B cell (primary cell): ENCODE results near the gene ANO2. TPM values are rescaled to one million over a fixed set of nuclear protein-coding genes. Genes with fewer than 3 reads are reported as not detected.

Experiments used
- ATAC-seq: fragments of 200-7000 bp; cut with Tn5 transposase; one replicate; pipeline ENCODE4 v1.10.0; 2021; ENCODE audit warnings: low read depth, mild to moderate bottlenecking, moderate number of reproducible peaks, moderate library complexity
- CTCF ChIA-PET: fragments of 350-600 bp; sonication (Branson Sonifier 250); formaldehyde crosslinking; loops from one replicate; lab custom pipeline; 2021; ENCODE audit warnings: antibody characterized with exemption, inconsistent platforms; lab: Charles Lee
- POLR2A ChIA-PET: fragments of 350-600 bp; sonication (Branson Sonifier 250); formaldehyde crosslinking; loops from one replicate; lab custom pipeline; 2021; ENCODE audit warnings: antibody characterized with exemption; lab: Charles Lee
- DNase-seq: peaks from one replicate; pipeline ENCODE4 v3.0.0; 2013
- H2AFZ ChIP-seq: 2 replicates; pipeline ENCODE4 v1.6.1; 2012; ENCODE audit warnings: mild to moderate bottlenecking, low read depth, low read length; ENCODE audit not compliant: insufficient read depth, poor library complexity, severe bottlenecking
- H3K27ac ChIP-seq, 2 donors: 1 replicate in 1 of 2; 2 replicates in 1 of 2; pipeline ENCODE4 v1.5.1; 2012 to 2013; ENCODE audit warnings: low read length in 2 of 2, mild to moderate bottlenecking in 2 of 2, moderate library complexity in 1 of 2
- H3K27me3 ChIP-seq, 4 experiments: fragments of 200-600 bp in 1 of 4; sonication (generic) in 1 of 4; replicated peaks in 1 of 4; 1 replicate in 2 of 4; 2 replicates in 2 of 4; pipeline versions ENCODE4 v1.6.1 to v1.7.0; 2013 to 2016; ENCODE audit warnings: low read length in 3 of 4, mild to moderate bottlenecking in 2 of 4, mixed read lengths in 1 of 4, moderate library complexity in 1 of 4; ENCODE audit not compliant: insufficient read depth in 4 of 4, control insufficient read depth in 3 of 4; ENCODE audit errors: control extremely low read depth in 1 of 4
- H3K36me3 ChIP-seq, 2 experiments: replicated peaks in 1 of 2; 1 replicate in 1 of 2; 2 replicates in 1 of 2; pipeline versions ENCODE4 v1.6.1 to v1.7.1; 2013; ENCODE audit warnings: low read length in 1 of 2; ENCODE audit not compliant: insufficient read depth in 2 of 2, control insufficient read depth in 1 of 2; ENCODE audit errors: control extremely low read depth in 1 of 2, extremely low read depth in 1 of 2
- H3K4me1 ChIP-seq, 2 donors: fragments of 200-600 bp in 1 of 2; sonication (generic) in 1 of 2; 1 replicate in 1 of 2; 2 replicates in 1 of 2; pipeline versions ENCODE4 v1.5.1 to v1.6.1; 2013 to 2017; ENCODE audit warnings: low read length in 2 of 2; ENCODE audit not compliant: control insufficient read depth in 2 of 2, insufficient read depth in 2 of 2
- H3K4me2 ChIP-seq: replicated peaks from 2 replicates; pipeline ENCODE3; 2012; ENCODE audit warnings: mild to moderate bottlenecking, low read depth, low read length; ENCODE audit not compliant: poor library complexity, severe bottlenecking
- H3K4me3 ChIP-seq, 5 experiments: fragments of 200-600 bp in 1 of 5; sonication (generic) in 1 of 5; 1 replicate in 3 of 5; 2 replicates in 2 of 5; pipeline versions ENCODE4 v1.5.1 to v1.7.0; 2011 to 2016; ENCODE audit warnings: low read length in 4 of 5, mild to moderate bottlenecking in 4 of 5, low read depth in 2 of 5, control low read depth in 1 of 5, moderate library complexity in 1 of 5; ENCODE audit not compliant: insufficient read depth in 1 of 5; ENCODE audit errors: control extremely low read depth in 1 of 5, extremely low read depth in 1 of 5
- H3K79me2 ChIP-seq: fragments of 200-600 bp; sonication (generic); one replicate; pipeline ENCODE4 v1.6.0; 2016; ENCODE audit warnings: low read length; ENCODE audit not compliant: control insufficient read depth, insufficient read depth
- H3K9ac ChIP-seq: fragments of 200-600 bp; sonication (generic); 2 replicates; pipeline ENCODE4 v1.6.1; 2017; ENCODE audit warnings: mild to moderate bottlenecking, low read length, moderate library complexity
- H3K9me3 ChIP-seq, 3 donors: one replicate each; pipeline versions ENCODE4 v1.6.1 to v1.7.1; 2013; ENCODE audit warnings: low read length in 2 of 3; ENCODE audit not compliant: control insufficient read depth in 2 of 3, insufficient read depth in 1 of 3; ENCODE audit errors: control extremely low read depth in 1 of 3
- H4K20me1 ChIP-seq: 2 replicates; pipeline ENCODE4 v1.6.0; 2012; ENCODE audit warnings: mild to moderate bottlenecking, low read length; ENCODE audit not compliant: insufficient read depth, control insufficient read depth, poor library complexity, severe bottlenecking
- H3K27ac Mint-ChIP-seq: one replicate; pipeline ENCODE4 v1.8.0; 2021; ENCODE audit warnings: mixed read lengths
- H3K27me3 Mint-ChIP-seq: one replicate; pipeline ENCODE4 v1.8.0; 2021; ENCODE audit warnings: mixed read lengths
- H3K4me1 Mint-ChIP-seq: one replicate; pipeline ENCODE4 v1.8.0; 2021; ENCODE audit warnings: mixed read lengths
- H3K4me3 Mint-ChIP-seq: one replicate; pipeline ENCODE4 v1.8.0; 2021; ENCODE audit warnings: mixed read lengths
- H3K9me3 Mint-ChIP-seq: one replicate; pipeline ENCODE4 v1.8.0; 2022; ENCODE audit warnings: mixed read lengths; ENCODE audit not compliant: insufficient read depth
- EZH2 ChIP-seq: IDR thresholded peaks from 2 replicates; pipeline ENCODE4 v1.6.1; 2012; ENCODE audit warnings: borderline replicate concordance, low read depth, mild to moderate bottlenecking, moderate library complexity, low read length; ENCODE audit not compliant: insufficient read depth, poor library complexity, severe bottlenecking
- WGBS: methylation state at CpG from one replicate; pipeline ENCODE4 v1.1.5; 2013; ENCODE audit warnings: missing lambda C conversion rate; ENCODE audit not compliant: insufficient coverage; 5-methylcytosine and 5-hydroxymethylcytosine counted together
- intact Hi-C: fragments of 100-400 bp; cut with micrococcal nuclease; formaldehyde crosslinking; loops from one replicate; pipeline ENCODE4 v1.10.0; 2022
- polyA plus RNA-seq: library from polyadenylated mRNA; depleted of rRNA; stranded (reverse); fragments of >200 nt; gene quantifications from 2 replicates; pipeline ENCODE4 v1.2.3, GENCODE V29; 2012
- total RNA-seq, 2 donors: library from RNA; stranded (reverse); fragments of 120-200 nt in 1 of 2; gene quantifications; 1 replicate in 1 of 2; 2 replicates in 1 of 2; pipeline versions ENCODE4 v1.2.3 to v1.2.4, GENCODE V29; 2013 to 2022
- TF ChIP-seq, protein P1 (sequence below): fragments of 200-600 bp; IDR thresholded peaks from one replicate; pipeline ENCODE4 v1.8.0; 2022; ENCODE audit warnings: antibody characterized with exemption, mild to moderate bottlenecking

ANO2 gene
- total and polyA plus RNA-seq, 2 donors (not counting 1 experiment from before 2014, with no cell fraction given) = not detected

DNA sequence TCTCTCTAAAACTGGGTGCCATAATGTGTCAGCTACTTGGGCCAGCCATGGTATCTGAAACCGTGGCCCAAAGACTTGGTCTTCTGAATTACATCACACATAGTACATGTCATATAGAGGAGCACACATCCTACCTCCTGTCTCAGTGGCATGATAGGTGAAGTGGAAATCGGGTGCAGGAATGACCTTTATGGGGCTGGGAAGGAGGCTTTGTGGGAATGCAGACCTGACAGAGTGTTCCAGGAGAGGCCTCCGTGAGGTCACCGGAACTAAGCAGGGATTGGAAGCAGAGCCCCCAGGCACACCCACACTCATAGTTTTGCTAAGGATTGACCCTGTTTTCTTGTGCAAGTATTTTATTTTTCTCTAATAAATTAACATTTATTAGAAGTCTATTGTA lies 430.5 kb downstream of the ANO2 start:
- ATAC-seq (no peak), DNase-seq (no peak)
- Mint-ChIP-seq H3K27ac (no peak overlapping the region), H3K4me1 (no peaks in the 10 kb centered on the region), H3K9me3 (no peaks in the 10 kb centered on the region), H3K27me3 (peaks cover 14% of the 10 kb centered on the region), H3K4me3 (no peak overlapping the region)
- no peaks in the 10 kb centered on the region for H3K79me2 ChIP-seq
- no peaks in the 10 kb centered on the region for H4K20me1 ChIP-seq
- no peak overlapping the region for H3K4me2 ChIP-seq
- ChIA-PET CTCF (no interaction called here), POLR2A (no interaction called here)
- WGBS = 100% methylated on average over 2 of the region's 4 CpGs
- no peak overlapping the region for H2AFZ ChIP-seq
- TF ChIP-seq EZH2 = no peak
- TF ChIP-seq, protein P1, sequence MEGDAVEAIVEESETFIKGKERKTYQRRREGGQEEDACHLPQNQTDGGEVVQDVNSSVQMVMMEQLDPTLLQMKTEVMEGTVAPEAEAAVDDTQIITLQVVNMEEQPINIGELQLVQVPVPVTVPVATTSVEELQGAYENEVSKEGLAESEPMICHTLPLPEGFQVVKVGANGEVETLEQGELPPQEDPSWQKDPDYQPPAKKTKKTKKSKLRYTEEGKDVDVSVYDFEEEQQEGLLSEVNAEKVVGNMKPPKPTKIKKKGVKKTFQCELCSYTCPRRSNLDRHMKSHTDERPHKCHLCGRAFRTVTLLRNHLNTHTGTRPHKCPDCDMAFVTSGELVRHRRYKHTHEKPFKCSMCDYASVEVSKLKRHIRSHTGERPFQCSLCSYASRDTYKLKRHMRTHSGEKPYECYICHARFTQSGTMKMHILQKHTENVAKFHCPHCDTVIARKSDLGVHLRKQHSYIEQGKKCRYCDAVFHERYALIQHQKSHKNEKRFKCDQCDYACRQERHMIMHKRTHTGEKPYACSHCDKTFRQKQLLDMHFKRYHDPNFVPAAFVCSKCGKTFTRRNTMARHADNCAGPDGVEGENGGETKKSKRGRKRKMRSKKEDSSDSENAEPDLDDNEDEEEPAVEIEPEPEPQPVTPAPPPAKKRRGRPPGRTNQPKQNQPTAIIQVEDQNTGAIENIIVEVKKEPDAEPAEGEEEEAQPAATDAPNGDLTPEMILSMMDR = no peak
- intact Hi-C loops = loop anchor here (5.0 kb wide), 1 partner anchor 492 kb away; no protein-coding TSS in a partner anchor
- peaks cover 0 to 10% (median 0%) of the 10 kb centered on the region in 3 donors for H3K9me3 ChIP-seq
- H3K9ac ChIP-seq = no peak overlapping the region
- H3K4me3 ChIP-seq = no peak overlapping the region
- H3K27ac ChIP-seq = no peak overlapping the region
- H3K4me1 ChIP-seq = peaks cover 0 to 3% of the 10 kb centered on the region in 2 donors
- no peaks in the 10 kb centered on the region for H3K36me3 ChIP-seq
- H3K27me3 ChIP-seq = peaks cover 0 to 5% (median 1%) of the 10 kb centered on the region in 4 experiments

DNA sequence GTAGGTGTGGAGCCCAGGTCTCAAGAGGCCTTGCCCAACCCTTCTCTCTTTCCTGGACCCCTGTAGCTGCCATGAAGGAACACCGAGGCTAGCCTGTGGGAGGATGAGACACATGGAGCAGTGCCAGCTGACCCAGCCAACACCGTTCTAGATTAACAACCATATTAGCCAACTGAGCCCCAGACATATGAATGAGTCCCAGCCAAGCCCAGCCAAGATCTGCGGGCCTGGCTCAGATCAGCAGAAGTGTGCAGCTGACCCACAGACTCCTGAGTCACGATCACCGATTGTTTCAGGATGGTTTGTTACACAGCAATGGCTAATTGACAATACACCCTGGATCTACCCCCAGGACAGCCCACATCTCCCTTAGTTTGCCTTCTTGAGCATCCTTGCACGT lies 431.0 kb downstream of the ANO2 start:
- DNase-seq = no peak
- no peak overlapping the region for H3K27ac Mint-ChIP-seq
- H3K27me3 Mint-ChIP-seq = peaks cover 14% of the 10 kb centered on the region
- intact Hi-C loops = loop anchor here (5.0 kb wide), 1 partner anchor 492 kb away; no protein-coding TSS in a partner anchor
- no peak overlapping the region for H3K4me3 Mint-ChIP-seq
- ATAC-seq = no peak
- no peak overlapping the region for H3K27ac ChIP-seq
- H3K9me3 ChIP-seq = peaks cover 0 to 10% (median 0%) of the 10 kb centered on the region in 3 donors
- H3K4me3 ChIP-seq = no peak overlapping the region
- no peaks in the 10 kb centered on the region for H4K20me1 ChIP-seq
- H3K9ac ChIP-seq = no peak overlapping the region
- 90% methylated on average over 6 of the region's 6 CpGs for WGBS
- peaks cover 0 to 3% of the 10 kb centered on the region in 2 donors for H3K4me1 ChIP-seq
- H3K9me3 Mint-ChIP-seq = no peaks in the 10 kb centered on the region
- no peaks in the 10 kb centered on the region for H3K4me1 Mint-ChIP-seq
- TF ChIP-seq, protein P1 = no peak
- TF ChIP-seq EZH2 = no peak
- H2AFZ ChIP-seq = no peak overlapping the region
- H3K4me2 ChIP-seq = no peak overlapping the region
- ChIA-PET CTCF (no interaction called here), POLR2A (no interaction called here)
- H3K79me2 ChIP-seq = no peaks in the 10 kb centered on the region
- peaks cover 0 to 5% (median 1%) of the 10 kb centered on the region in 4 experiments for H3K27me3 ChIP-seq
- H3K36me3 ChIP-seq = no peaks in the 10 kb centered on the region
